WERI-Rb-1 (cell line): ENCODE results near the gene SLC25A34.

Experiments used
- DNase-seq: peaks from one replicate; pipeline ENCODE4 v3.0.0-alpha.2; 2020
- H3K27ac ChIP-seq: fragments of 250-450 bp; sonication (Bioruptor Pico); 2 replicates; pipeline ENCODE4 v1.5.1; 2020; ENCODE audit warnings: mild to moderate bottlenecking, moderate library complexity
- H3K27me3 ChIP-seq: fragments of 250-450 bp; sonication (Bioruptor Pico); 2 replicates; pipeline ENCODE4 v1.5.1; 2021; ENCODE audit warnings: mild to moderate bottlenecking, low read depth, moderate library complexity; ENCODE audit not compliant: insufficient read depth, severe bottlenecking
- H3K36me3 ChIP-seq: fragments of 250-450 bp; sonication (Bioruptor Pico); 2 replicates; pipeline ENCODE4 v1.5.1; 2020; ENCODE audit warnings: mild to moderate bottlenecking, moderate library complexity
- H3K4me3 ChIP-seq: 2 replicates; pipeline ENCODE4 v1.5.1; 2011; ENCODE audit warnings: low read depth, mild to moderate bottlenecking, control low read depth, low read length
- H3K9me3 ChIP-seq: fragments of 250-450 bp; sonication (Bioruptor Pico); 2 replicates; pipeline ENCODE4 v1.5.1; 2021; ENCODE audit warnings: mild to moderate bottlenecking, moderate library complexity; ENCODE audit not compliant: severe bottlenecking
- TF ChIP-seq, protein P1 (sequence below): IDR thresholded peaks from 2 replicates; pipeline ENCODE4 v1.5.1; 2011; ENCODE audit warnings: low read depth, mild to moderate bottlenecking, control low read depth, inconsistent platforms, low read length

The SLC25A34 gene

DNA sequence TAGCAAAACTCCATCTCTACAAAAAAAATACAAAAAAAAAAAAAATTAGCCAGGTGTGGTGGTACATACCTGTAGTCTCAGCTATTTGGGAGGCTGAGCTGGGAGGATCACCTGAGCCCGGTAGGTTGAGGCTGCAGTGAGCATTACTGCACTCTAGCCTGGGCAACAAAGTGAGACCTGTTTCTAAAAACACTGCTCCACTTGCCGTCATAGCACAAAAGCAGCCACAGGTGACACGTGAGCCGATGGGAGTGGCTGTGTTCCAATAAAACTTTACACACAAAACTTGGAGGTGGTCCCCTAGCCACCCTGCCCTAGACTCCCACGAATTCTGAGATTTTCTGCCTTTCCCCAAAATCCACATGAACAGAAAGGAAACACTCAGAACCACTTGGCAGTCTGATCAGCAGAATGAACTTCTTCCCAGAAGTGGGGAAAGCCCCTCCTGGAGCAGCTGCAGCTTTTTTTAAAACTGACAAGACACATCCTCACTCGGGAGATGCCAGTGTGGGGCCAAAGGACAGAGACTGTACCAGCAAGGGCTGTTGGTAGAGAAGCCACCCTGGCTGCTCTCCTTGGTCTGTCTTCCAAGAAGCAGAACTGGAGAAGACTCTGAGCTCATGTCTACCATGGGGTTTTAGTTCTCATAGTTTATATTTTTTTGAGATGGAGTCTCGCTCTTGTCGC is 28.7 kb upstream of the SLC25A34 start:
- Histone ChIP-seq H3K27me3 (no peaks in the 10 kb centered on the region), H3K9me3 (no peaks in the 10 kb centered on the region), H3K27ac (no peak overlapping the region), H3K36me3 (peaks cover 13% of the 10 kb centered on the region), H3K4me3 (no peak overlapping the region)
- TF ChIP-seq, protein P1, sequence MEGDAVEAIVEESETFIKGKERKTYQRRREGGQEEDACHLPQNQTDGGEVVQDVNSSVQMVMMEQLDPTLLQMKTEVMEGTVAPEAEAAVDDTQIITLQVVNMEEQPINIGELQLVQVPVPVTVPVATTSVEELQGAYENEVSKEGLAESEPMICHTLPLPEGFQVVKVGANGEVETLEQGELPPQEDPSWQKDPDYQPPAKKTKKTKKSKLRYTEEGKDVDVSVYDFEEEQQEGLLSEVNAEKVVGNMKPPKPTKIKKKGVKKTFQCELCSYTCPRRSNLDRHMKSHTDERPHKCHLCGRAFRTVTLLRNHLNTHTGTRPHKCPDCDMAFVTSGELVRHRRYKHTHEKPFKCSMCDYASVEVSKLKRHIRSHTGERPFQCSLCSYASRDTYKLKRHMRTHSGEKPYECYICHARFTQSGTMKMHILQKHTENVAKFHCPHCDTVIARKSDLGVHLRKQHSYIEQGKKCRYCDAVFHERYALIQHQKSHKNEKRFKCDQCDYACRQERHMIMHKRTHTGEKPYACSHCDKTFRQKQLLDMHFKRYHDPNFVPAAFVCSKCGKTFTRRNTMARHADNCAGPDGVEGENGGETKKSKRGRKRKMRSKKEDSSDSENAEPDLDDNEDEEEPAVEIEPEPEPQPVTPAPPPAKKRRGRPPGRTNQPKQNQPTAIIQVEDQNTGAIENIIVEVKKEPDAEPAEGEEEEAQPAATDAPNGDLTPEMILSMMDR = no peak
- no peak for DNase-seq

DNA sequence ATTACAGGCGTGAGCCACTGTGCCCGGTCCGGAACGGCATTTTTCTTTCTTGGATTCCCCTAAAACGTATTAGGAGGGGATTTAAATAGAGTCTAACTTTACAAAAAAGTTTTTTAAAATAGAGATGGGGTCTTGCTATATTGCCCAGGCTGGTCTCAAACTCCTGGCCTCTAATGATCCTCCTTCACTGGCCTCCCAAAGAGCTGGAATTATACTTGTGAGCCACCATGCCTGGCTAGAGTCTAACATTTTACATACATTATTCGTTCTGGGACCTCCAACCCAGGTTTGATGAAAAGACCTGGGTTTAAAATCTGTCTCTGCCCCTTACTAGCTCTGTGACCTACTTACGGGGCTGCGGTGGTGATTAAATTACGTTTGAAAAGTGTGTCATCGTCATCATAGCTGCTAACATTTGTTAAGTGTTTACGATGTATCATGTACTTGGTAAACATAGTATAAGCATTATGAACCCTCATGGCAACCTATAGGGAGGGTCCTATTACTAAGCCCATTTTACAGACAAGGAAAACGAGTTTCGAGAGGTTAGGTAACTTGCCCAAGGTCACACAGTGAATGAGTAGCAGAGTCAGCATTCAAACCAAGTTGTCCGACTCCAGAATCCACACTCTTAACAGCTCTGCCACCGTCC is 27.4 kb upstream of the SLC25A34 start:
- no peak overlapping the region for H3K27ac ChIP-seq
- H3K27me3 ChIP-seq = no peaks in the 10 kb centered on the region
- no peak for DNase-seq
- H3K9me3 ChIP-seq = no peaks in the 10 kb centered on the region
- TF ChIP-seq, protein P1 = no peak
- H3K4me3 ChIP-seq = no peak overlapping the region
- H3K36me3 ChIP-seq = peaks cover 13% of the 10 kb centered on the region

DNA sequence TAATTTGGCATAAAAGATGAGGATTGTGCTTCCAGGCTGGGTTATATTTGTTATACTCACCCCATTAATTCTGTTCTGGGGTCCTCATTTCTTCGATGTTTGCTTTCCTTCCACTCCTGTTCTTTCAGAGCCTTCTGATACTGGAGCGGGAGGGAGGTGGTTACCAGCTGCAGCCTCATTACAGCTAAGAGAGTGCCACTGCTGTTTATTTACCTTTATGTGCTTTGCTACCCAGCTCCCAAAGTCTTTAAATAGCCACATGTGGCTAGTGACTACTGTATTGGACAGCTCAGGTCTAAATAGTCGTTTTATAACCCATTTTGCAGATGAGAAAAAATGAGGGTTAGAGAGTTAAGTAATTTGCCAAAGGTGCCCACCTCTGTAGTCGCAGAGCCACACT is 26.8 kb upstream of the SLC25A34 start:
- no peaks in the 10 kb centered on the region for H3K9me3 ChIP-seq
- peaks cover 13% of the 10 kb centered on the region for H3K36me3 ChIP-seq
- DNase-seq = no peak
- no peak overlapping the region for H3K27ac ChIP-seq
- H3K4me3 ChIP-seq = no peak overlapping the region
- no peaks in the 10 kb centered on the region for H3K27me3 ChIP-seq
- TF ChIP-seq, protein P1 = no peak

DNA sequence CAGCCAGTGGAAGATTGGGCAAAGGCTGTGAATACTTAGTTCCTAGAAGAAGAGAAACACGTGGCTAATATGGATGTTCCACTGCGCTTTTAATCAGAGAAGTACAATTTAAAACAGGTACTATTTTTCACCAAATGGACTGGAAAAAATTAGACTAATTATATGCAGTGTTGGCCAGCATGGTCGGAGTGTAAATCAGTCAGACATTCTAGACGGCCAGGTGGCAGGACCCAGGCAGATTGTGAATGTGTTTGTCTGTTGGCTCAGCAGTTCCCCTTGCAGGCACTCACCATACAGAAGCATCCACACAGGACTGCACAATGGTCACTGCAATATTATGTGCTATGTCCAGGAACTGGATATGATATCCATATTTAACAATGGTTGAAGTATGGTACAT is 23.9 kb upstream of the SLC25A34 start:
- H3K4me3 ChIP-seq = no peak overlapping the region
- H3K27ac ChIP-seq = no peak overlapping the region
- TF ChIP-seq, protein P1 = no peak
- H3K36me3 ChIP-seq = peaks cover 16% of the 10 kb centered on the region
- no peaks in the 10 kb centered on the region for H3K9me3 ChIP-seq
- H3K27me3 ChIP-seq = no peaks in the 10 kb centered on the region
- DNase-seq = no peak

DNA sequence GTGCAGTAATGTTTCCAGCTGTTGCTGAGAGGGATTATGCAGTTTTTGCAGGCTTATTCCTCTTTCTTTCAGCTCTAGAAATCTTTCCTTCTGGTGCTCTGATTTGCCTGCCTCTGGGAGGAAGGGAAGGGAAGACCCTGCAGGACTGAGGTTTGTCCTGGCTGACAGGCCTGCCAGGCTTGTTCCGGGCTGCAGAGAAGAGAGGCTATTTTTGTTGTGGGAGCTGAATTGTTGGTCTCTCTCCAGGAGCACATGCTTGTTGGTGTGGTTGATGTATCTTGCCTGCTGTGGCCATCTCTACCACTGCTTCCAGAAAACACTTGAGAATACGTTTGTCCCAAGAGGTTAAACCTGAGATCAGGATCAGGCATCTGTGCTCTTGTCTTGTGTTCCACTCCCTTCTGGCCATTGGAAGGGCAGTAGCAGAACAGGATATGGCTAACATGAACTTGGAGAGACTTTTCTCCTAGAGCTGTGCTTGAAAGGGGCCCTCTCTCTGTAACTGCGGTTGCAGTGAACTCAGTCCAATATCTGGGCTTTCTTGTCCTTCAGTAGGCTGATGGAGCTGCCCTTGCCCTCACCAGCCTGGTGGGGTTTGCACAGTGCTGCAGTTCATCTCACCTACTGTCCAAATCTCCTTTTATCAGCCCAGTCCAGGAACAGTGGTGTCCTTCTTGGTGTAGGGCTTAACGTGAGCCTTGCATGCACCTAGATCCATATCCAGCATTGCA is 21.5 kb upstream of the SLC25A34 start:
- Histone ChIP-seq H3K27ac (no peak overlapping the region), H3K27me3 (no peaks in the 10 kb centered on the region), H3K36me3 (peaks cover 35% of the 10 kb centered on the region), H3K4me3 (no peak overlapping the region), H3K9me3 (no peaks in the 10 kb centered on the region)
- no peak for DNase-seq
- TF ChIP-seq, protein P1 = no peak
